Measurements from ENCODE around the gene ATAD1.
A peak's percentile ranks its signal among the peaks of the same experiment; 100 is the strongest.
"Not testable (repeated sequence)": the region's sequence is repeated elsewhere in the genome, so short reads cannot be mapped to it uniquely, and the experiment has no call there.

The ATAD1 gene

GRCh38 chr10:87751274-87751673, 66.8 kb downstream of the ATAD1 start:
- TF ChIP-seq CTCF (IDR thresholded peaks at IDR 0.05; ENCODE audit: borderline replicate concordance, extremely low read depth, low read length, poor library complexity, severe bottlenecking) (no peak), EZH2 (IDR thresholded peaks at IDR 0.05; ENCODE audit: borderline replicate concordance, low read depth, low read length, severe bottlenecking) (no peak)
- no peak overlapping the region for H3K9ac ChIP-seq (ENCODE audit: low read depth, low read length)
- no peaks in the 10 kb centered on the region for H4K20me1 ChIP-seq (ENCODE audit: insufficient read depth, low read length)

GRCh38 chr10:87750817-87751216, 67.2 kb downstream of the ATAD1 start:
- H3K4me3 ChIP-seq (ENCODE audit: low read depth in 1 of 2, low read length in 2 of 2): no peak overlapping the region
- no peak overlapping the region for H3K9ac ChIP-seq (ENCODE audit: low read depth, low read length)
- H4K20me1 ChIP-seq (ENCODE audit: insufficient read depth, low read length): no peaks in the 10 kb centered on the region
- no peak overlapping the region for H3K27ac ChIP-seq (ENCODE audit: low read length)
- H3K36me3 ChIP-seq (ENCODE audit: insufficient read depth, low read length): peaks cover 33% of the 10 kb centered on the region
- ATAC-seq (ENCODE audit: insufficient read depth, low read depth) (0 out of 3 replicates have a peak, but pooled peaks have one; percentile 36), DNase-seq (no peak)
- H3K4me2 ChIP-seq (ENCODE audit: insufficient read depth, low read length): no peak overlapping the region
- H3K9me3 ChIP-seq (ENCODE audit: insufficient read depth, low read length, severe bottlenecking): no peaks in the 10 kb centered on the region
- no peak overlapping the region for H2AFZ ChIP-seq (ENCODE audit: low read depth, low read length)
- TF ChIP-seq CTCF (IDR thresholded peaks at IDR 0.05; ENCODE audit: borderline replicate concordance, extremely low read depth, low read length, poor library complexity, severe bottlenecking) (no peak), EZH2 (IDR thresholded peaks at IDR 0.05; ENCODE audit: borderline replicate concordance, low read depth, low read length, severe bottlenecking) (no peak)
- H3K27me3 ChIP-seq (ENCODE audit: insufficient read depth, low read length, poor library complexity): no peaks in the 10 kb centered on the region
- H3K79me2 ChIP-seq (ENCODE audit: insufficient read depth, low read length): no peaks in the 10 kb centered on the region
- H3K4me1 ChIP-seq (ENCODE audit: insufficient read depth, low read length): no peaks in the 10 kb centered on the region

More at GRCh38 chr10:87751274-87751673, 66.8 kb downstream of the ATAD1 start:
- H3K9me3 ChIP-seq (ENCODE audit: insufficient read depth, low read length, severe bottlenecking): no peaks in the 10 kb centered on the region
- no peak overlapping the region for H3K4me2 ChIP-seq (ENCODE audit: insufficient read depth, low read length)
- no peaks in the 10 kb centered on the region for H3K4me1 ChIP-seq (ENCODE audit: insufficient read depth, low read length)
- DNase-seq (no peak), ATAC-seq (ENCODE audit: insufficient read depth, low read depth) (no peak)
- no peaks in the 10 kb centered on the region for H3K27me3 ChIP-seq (ENCODE audit: insufficient read depth, low read length, poor library complexity)
- no peak overlapping the region for H3K27ac ChIP-seq (ENCODE audit: low read length)
- peaks cover 37% of the 10 kb centered on the region for H3K36me3 ChIP-seq (ENCODE audit: insufficient read depth, low read length)
- no peak overlapping the region for H2AFZ ChIP-seq (ENCODE audit: low read depth, low read length)
- H3K4me3 ChIP-seq (ENCODE audit: low read depth in 1 of 2, low read length in 2 of 2): no peak overlapping the region
- H3K79me2 ChIP-seq (ENCODE audit: insufficient read depth, low read length): no peaks in the 10 kb centered on the region

- H3K27ac ChIP-seq (ENCODE audit: low read length): no peak overlapping the region
- H2AFZ ChIP-seq (ENCODE audit: low read depth, low read length): no peak overlapping the region
- no peak for DNase-seq
- no peak overlapping the region for H3K4me3 ChIP-seq (ENCODE audit: low read depth in 1 of 2, low read length in 2 of 2)
- ATAC-seq (ENCODE audit: insufficient read depth, low read depth): peak; percentile 23; the same call in 1 of the 3 replicates
- H3K79me2 ChIP-seq (ENCODE audit: insufficient read depth, low read length): no peaks in the 10 kb centered on the region
- no peaks in the 10 kb centered on the region for H3K4me1 ChIP-seq (ENCODE audit: insufficient read depth, low read length)
- TF ChIP-seq EZH2 (IDR thresholded peaks at IDR 0.05; ENCODE audit: borderline replicate concordance, low read depth, low read length, severe bottlenecking): no peak
- TF ChIP-seq CTCF (IDR thresholded peaks at IDR 0.05; ENCODE audit: borderline replicate concordance, extremely low read depth, low read length, poor library complexity, severe bottlenecking): no peak
- H3K9ac ChIP-seq (ENCODE audit: low read depth, low read length): no peak overlapping the region
- H3K4me2 ChIP-seq (ENCODE audit: insufficient read depth, low read length): no peak overlapping the region
- no peaks in the 10 kb centered on the region for H3K9me3 ChIP-seq (ENCODE audit: insufficient read depth, low read length, severe bottlenecking)
- H3K36me3 ChIP-seq (ENCODE audit: insufficient read depth, low read length): peaks cover 26% of the 10 kb centered on the region
- no peaks in the 10 kb centered on the region for H4K20me1 ChIP-seq (ENCODE audit: insufficient read depth, low read length)
- no peaks in the 10 kb centered on the region for H3K27me3 ChIP-seq (ENCODE audit: insufficient read depth, low read length, poor library complexity)
These were observed 67.9 kb downstream of the ATAD1 start for GRCh38 chr10:87750001-87750671.

GRCh38 chr10:87748244-87748643, 69.8 kb downstream of the ATAD1 start:
- H3K27ac ChIP-seq (ENCODE audit: low read length); H3K4me3 ChIP-seq (ENCODE audit: low read depth in 1 of 2, low read length in 2 of 2); DNase-seq; H3K4me2 ChIP-seq (ENCODE audit: insufficient read depth, low read length); H3K79me2 ChIP-seq (ENCODE audit: insufficient read depth, low read length); H3K27me3 ChIP-seq (ENCODE audit: insufficient read depth, low read length, poor library complexity); ATAC-seq (ENCODE audit: insufficient read depth, low read depth); H3K9ac ChIP-seq (ENCODE audit: low read depth, low read length); H3K9me3 ChIP-seq (ENCODE audit: insufficient read depth, low read length, severe bottlenecking); H2AFZ ChIP-seq (ENCODE audit: low read depth, low read length); H4K20me1 ChIP-seq (ENCODE audit: insufficient read depth, low read length); H3K36me3 ChIP-seq (ENCODE audit: insufficient read depth, low read length); H3K4me1 ChIP-seq (ENCODE audit: insufficient read depth, low read length): not testable (repeated sequence)
